ENCODE results near the gene FHL5. TPM values are rescaled to one million over a fixed set of nuclear protein-coding genes. Genes with fewer than 3 reads are reported as not detected.

Gene FHL5, protein sequence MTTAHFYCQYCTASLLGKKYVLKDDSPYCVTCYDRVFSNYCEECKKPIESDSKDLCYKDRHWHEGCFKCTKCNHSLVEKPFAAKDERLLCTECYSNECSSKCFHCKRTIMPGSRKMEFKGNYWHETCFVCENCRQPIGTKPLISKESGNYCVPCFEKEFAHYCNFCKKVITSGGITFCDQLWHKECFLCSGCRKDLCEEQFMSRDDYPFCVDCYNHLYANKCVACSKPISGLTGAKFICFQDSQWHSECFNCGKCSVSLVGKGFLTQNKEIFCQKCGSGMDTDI
- polyA plus RNA-seq: 0.67 TPM
- long read RNA-seq, donor 1: 0 reads
- long read RNA-seq, donor 2: 0 reads
- long read RNA-seq, donor 3: 0 reads
- long read RNA-seq, donor 4: 0 reads
- long read RNA-seq, donor 5: 0 reads
- long read RNA-seq, donor 6: 0 reads
- long read RNA-seq, donor 7: 0 reads
- long read RNA-seq, donor 8: 0 reads
- long read RNA-seq, donor 9: 0 reads
- long read RNA-seq, donor 10: 0 reads
- long read RNA-seq, donor 11: 0 reads

GRCh38 chr6:96562886-96563285 lies at the start of gene FHL5:
TSS of gene FHL5 (plus strand) at chr6:96563128. CDS start at chr6:96603614, 40,486 bp downstream.
- no peaks in the 10 kb centered on the region for H3K27me3 ChIP-seq (ENCODE audit: control insufficient read depth, insufficient read depth, low read length)
- H3K4me3 ChIP-seq (ENCODE audit: low read length): no peak within 1 kb of the TSS
- DNase-seq: no peak
- H3K4me1 ChIP-seq (ENCODE audit: control insufficient read depth, insufficient read depth, low read length): no peaks in the 10 kb centered on the region
- H3K36me3 ChIP-seq (ENCODE audit: control insufficient read depth, insufficient read depth, low read length): no peaks in the 10 kb centered on the region
- H3K27ac ChIP-seq (ENCODE audit: low read length): no peak within 1 kb of the TSS
- WGBS (ENCODE audit: insufficient coverage, low lambda C conversion rate): 80% methylated on average over 1 of the region's 3 CpGs
- no peaks in the 10 kb centered on the region for H3K9me3 ChIP-seq (ENCODE audit: control insufficient read depth, low read depth, low read length)

DNA sequence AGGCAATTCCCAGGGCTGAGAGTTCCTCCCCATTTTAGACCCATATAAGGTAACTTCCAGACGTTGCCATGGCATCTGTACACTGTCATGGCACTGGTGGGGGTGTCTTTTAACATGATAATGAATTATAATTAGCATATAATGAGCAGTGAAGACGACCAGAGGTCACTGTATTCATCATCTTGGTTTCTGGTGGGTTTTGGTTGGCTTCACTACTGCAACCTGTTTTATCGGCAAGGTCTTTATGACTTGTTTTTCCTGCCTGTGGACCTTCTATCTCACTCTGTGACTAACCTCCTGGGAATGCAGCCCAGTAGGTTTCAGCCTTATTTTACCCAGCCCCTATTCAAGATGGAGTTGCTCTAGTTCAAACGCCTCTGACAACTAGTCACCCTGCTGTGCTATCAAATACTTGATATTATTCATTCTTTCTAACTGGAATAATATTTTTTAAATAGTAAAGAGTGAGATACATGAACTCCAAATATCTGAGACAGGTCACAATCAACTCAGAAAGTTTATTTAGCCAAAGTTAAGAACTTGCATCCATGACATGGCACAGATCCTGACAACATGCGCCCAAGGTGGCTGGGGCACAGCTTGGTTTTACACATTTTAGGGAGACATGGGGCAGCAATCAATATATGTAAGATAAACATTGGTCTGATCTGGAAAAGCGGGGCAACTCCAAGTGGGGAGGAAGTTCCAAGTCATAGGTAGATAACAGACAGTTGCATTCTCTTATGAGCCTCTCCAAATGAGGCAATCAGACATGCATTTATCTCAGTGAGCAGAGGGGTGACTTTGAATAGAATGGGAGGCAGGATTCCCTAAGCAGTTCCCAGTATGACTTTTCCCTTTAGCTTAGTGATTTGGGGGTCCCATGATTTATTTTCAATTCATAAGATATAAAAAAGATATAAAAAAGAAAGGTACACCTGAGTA lies 42.5 kb upstream of the FHL5 start:
- Histone ChIP-seq H3K4me1 (ENCODE audit: control insufficient read depth, insufficient read depth, low read length) (peaks cover 11% of the 10 kb centered on the region), H3K36me3 (ENCODE audit: control insufficient read depth, insufficient read depth, low read length) (peaks cover 2% of the 10 kb centered on the region), H3K27ac (ENCODE audit: low read length) (peak overlapping the region; percentile 98), H3K27me3 (ENCODE audit: control insufficient read depth, insufficient read depth, low read length) (no peaks in the 10 kb centered on the region), H3K9me3 (ENCODE audit: control insufficient read depth, low read depth, low read length) (no peaks in the 10 kb centered on the region), H3K4me3 (ENCODE audit: low read length) (peak overlapping the region; percentile 91)
- no CpG with 5 or more reads among the region's 6 CpGs for WGBS (ENCODE audit: insufficient coverage, low lambda C conversion rate)
- peak; percentile 70 to 87 for DNase-seq

- Histone ChIP-seq H3K9me3 (ENCODE audit: control insufficient read depth, low read depth, low read length) (no peaks in the 10 kb centered on the region), H3K27me3 (ENCODE audit: control insufficient read depth, insufficient read depth, low read length) (no peaks in the 10 kb centered on the region), H3K4me1 (ENCODE audit: control insufficient read depth, insufficient read depth, low read length) (peaks cover 11% of the 10 kb centered on the region), H3K36me3 (ENCODE audit: control insufficient read depth, insufficient read depth, low read length) (peaks cover 7% of the 10 kb centered on the region), H3K4me3 (ENCODE audit: low read length) (peak overlapping the region; percentile 91), H3K27ac (ENCODE audit: low read length) (peak overlapping the region; percentile 98)
- DNase-seq: no peak
- no CpG with 5 or more reads among the region's 8 CpGs for WGBS (ENCODE audit: insufficient coverage, low lambda C conversion rate)
Observed at GRCh38 chr6:96521306-96521643, 41.7 kb upstream of the FHL5 start.

DNA sequence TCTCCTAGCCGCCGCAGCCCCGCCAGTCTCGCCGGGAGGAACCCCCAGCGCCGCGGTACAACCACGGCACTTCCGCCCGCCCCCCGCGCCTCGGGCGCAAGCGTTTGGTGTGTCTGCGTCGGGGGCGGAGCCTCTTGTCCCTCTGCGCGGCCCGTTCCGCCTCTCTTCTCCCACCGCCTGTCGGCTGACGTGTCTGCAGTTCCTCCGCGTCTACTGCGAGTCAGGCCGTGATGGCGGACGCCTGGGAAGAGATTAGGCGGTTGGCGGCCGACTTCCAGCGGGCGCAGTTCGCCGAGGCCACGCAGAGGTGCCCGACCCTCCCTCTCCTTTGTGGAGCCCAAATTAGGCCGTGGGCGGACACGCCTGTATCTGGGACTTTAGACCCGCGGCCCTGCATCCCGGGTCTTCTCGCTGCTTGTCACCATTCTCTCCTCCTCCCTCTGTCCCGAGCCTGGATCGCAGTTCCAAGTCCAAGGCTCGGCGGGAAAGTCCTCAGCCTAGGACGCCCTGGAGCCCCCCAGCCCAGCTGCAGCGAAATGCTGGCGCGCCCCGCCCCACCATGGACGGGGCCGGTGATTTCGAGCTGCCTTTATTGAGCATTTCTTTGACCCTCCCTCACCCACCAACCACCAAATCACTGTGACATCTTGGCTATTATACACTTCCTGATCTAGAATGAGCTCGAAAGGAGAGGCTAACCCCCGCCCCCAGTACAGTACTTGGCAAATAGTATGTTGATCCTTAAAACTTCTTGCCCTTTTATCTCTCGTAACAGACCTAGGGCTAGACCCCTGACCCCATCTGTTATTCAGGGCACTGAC lies 41.1 kb upstream of the FHL5 start, which contains the start of gene UFL1:
Gene UFL1, plus strand, starts transcription at position 163 of the 821 bp plus-strand sequence. Its CDS starts 68 bp downstream, at position 231.
- Histone ChIP-seq H3K27ac (ENCODE audit: low read length) (peak within 1 kb of the TSS; percentile 98), H3K9me3 (ENCODE audit: control insufficient read depth, low read depth, low read length) (no peaks in the 10 kb centered on the region), H3K4me1 (ENCODE audit: control insufficient read depth, insufficient read depth, low read length) (peaks cover 11% of the 10 kb centered on the region), H3K4me3 (ENCODE audit: low read length) (peak within 1 kb of the TSS; percentile 91), H3K36me3 (ENCODE audit: control insufficient read depth, insufficient read depth, low read length) (peaks cover 9% of the 10 kb centered on the region), H3K27me3 (ENCODE audit: control insufficient read depth, insufficient read depth, low read length) (no peaks in the 10 kb centered on the region)
- DNase-seq: peak; percentile 94 to 97
- WGBS (ENCODE audit: insufficient coverage, low lambda C conversion rate): no CpG with 5 or more reads among the region's 63 CpGs

DNA sequence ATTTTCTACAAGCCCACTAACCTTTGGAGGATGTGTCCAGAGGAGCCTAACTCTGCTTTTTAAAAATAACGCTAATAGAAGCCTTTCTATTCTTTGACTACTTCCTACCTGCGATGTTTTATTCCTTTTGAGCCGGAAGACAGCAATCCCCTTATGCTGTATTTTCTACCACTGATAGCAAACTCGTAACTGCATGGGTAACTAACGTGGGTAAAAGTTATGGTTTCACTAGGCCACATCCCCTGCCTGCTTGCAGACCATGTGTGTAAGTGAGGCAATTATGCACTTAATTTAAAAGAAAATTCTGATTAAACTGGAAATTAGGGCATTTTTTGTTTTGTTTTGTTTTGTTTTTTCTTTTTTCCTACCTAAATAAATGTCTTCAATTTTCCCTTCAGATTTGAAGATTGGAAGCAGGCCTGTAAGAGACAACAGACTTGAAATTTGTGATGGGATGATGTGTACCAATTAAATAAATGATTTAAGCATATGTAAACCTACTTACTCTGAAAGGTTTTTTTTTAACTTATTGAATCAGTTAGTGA lies 40.4 kb upstream of the FHL5 start:
- peaks cover 9% of the 10 kb centered on the region for H3K36me3 ChIP-seq (ENCODE audit: control insufficient read depth, insufficient read depth, low read length)
- peaks cover 11% of the 10 kb centered on the region for H3K4me1 ChIP-seq (ENCODE audit: control insufficient read depth, insufficient read depth, low read length)
- H3K27ac ChIP-seq (ENCODE audit: low read length): peak overlapping the region; percentile 98
- 7% methylated on average over 3 of the region's 5 CpGs for WGBS (ENCODE audit: insufficient coverage, low lambda C conversion rate)
- H3K27me3 ChIP-seq (ENCODE audit: control insufficient read depth, insufficient read depth, low read length): no peaks in the 10 kb centered on the region
- H3K4me3 ChIP-seq (ENCODE audit: low read length): peak overlapping the region; percentile 91
- DNase-seq: peak in 1 of 2 donors; percentile 7
- H3K9me3 ChIP-seq (ENCODE audit: control insufficient read depth, low read depth, low read length): no peaks in the 10 kb centered on the region

- Histone ChIP-seq H3K4me1 (ENCODE audit: control insufficient read depth, insufficient read depth, low read length) (peaks cover 4% of the 10 kb centered on the region), H3K4me3 (ENCODE audit: low read length) (no peak overlapping the region), H3K27ac (ENCODE audit: low read length) (no peak overlapping the region), H3K27me3 (ENCODE audit: control insufficient read depth, insufficient read depth, low read length) (no peaks in the 10 kb centered on the region), H3K9me3 (ENCODE audit: control insufficient read depth, low read depth, low read length) (no peaks in the 10 kb centered on the region), H3K36me3 (ENCODE audit: control insufficient read depth, insufficient read depth, low read length) (peaks cover 49% of the 10 kb centered on the region)
- 86% methylated on average over 1 of the region's 3 CpGs for WGBS (ENCODE audit: insufficient coverage, low lambda C conversion rate)
- no peak for DNase-seq
Observed at GRCh38 chr6:96528193-96528592, 34.7 kb upstream of the FHL5 start.

DNA sequence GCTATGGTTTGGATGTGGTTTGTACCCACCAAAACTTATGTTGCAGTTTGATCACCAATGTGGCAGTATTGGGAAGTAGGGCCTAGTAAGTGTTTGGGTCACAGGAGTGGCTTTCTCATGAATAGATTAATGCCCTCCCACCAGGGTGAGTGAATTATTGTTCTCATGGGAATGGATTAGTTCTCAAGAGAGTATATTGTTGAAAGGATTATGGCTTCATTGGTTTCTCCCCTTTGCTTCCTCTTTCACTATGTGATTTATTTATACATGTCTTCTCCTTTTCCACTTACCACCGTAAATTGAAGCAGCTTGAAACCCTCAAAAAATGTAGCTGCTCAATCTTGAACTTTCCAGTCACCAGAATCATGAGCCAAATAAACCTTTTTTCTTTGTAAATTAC lies 30.5 kb upstream of the FHL5 start:
- WGBS (ENCODE audit: insufficient coverage, low lambda C conversion rate): no CpG with 5 or more reads among the region's 1 CpG
- Histone ChIP-seq H3K4me3 (ENCODE audit: low read length) (no peak overlapping the region), H3K27ac (ENCODE audit: low read length) (no peak overlapping the region), H3K9me3 (ENCODE audit: control insufficient read depth, low read depth, low read length) (no peaks in the 10 kb centered on the region), H3K36me3 (ENCODE audit: control insufficient read depth, insufficient read depth, low read length) (peaks cover 50% of the 10 kb centered on the region), H3K4me1 (ENCODE audit: control insufficient read depth, insufficient read depth, low read length) (no peaks in the 10 kb centered on the region), H3K27me3 (ENCODE audit: control insufficient read depth, insufficient read depth, low read length) (no peaks in the 10 kb centered on the region)
- DNase-seq: no peak

- 43% methylated on average over 1 of the region's 5 CpGs for WGBS (ENCODE audit: insufficient coverage, low lambda C conversion rate)
- no peak overlapping the region for H3K27ac ChIP-seq (ENCODE audit: low read length)
- H3K4me3 ChIP-seq (ENCODE audit: low read length): no peak overlapping the region
- H3K4me1 ChIP-seq (ENCODE audit: control insufficient read depth, insufficient read depth, low read length): no peaks in the 10 kb centered on the region
- H3K36me3 ChIP-seq (ENCODE audit: control insufficient read depth, insufficient read depth, low read length): peaks cover 39% of the 10 kb centered on the region
- no peaks in the 10 kb centered on the region for H3K27me3 ChIP-seq (ENCODE audit: control insufficient read depth, insufficient read depth, low read length)
- no peak for DNase-seq
- no peaks in the 10 kb centered on the region for H3K9me3 ChIP-seq (ENCODE audit: control insufficient read depth, low read depth, low read length)
Observed at GRCh38 chr6:96537726-96538125, 25.2 kb upstream of the FHL5 start.

GRCh38 chr6:96542702-96543101 lies 20.2 kb upstream of the FHL5 start:
- Histone ChIP-seq H3K36me3 (ENCODE audit: control insufficient read depth, insufficient read depth, low read length) (peaks cover 48% of the 10 kb centered on the region), H3K9me3 (ENCODE audit: control insufficient read depth, low read depth, low read length) (no peaks in the 10 kb centered on the region), H3K4me1 (ENCODE audit: control insufficient read depth, insufficient read depth, low read length) (no peaks in the 10 kb centered on the region), H3K27me3 (ENCODE audit: control insufficient read depth, insufficient read depth, low read length) (no peaks in the 10 kb centered on the region), H3K27ac (ENCODE audit: low read length) (no peak overlapping the region), H3K4me3 (ENCODE audit: low read length) (no peak overlapping the region)
- no peak for DNase-seq
